CD4-positive, alpha-beta T cell treated with Interleukin-15 for 1 hour (primary cell): ENCODE measurements around the gene OR10A3.

Experiments used
- DNase-seq: peaks from one replicate; pipeline ENCODE4 v3.0.0-alpha.2; 2020

The OR10A3 gene

DNA sequence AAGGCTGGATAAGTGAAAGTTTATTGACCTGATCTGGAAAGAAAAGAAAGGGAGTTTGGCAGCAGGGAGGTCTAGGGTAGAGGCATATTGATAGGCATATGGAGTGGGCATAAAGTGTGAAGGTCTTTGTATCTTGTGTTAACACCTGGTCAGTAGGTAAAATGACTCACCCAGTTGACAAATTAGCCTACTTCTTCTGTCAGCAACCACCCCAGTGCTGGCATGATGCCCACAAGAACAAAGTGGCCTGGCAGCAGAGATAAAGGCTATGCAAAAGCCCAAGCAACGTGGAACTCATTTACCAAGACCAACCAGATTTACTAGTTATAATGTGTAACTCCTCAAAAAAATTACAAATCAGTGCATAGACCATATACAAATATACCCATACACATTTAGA lies 4.9 kb downstream of the OR10A3 start:
- DNase-seq = no peak

DNA sequence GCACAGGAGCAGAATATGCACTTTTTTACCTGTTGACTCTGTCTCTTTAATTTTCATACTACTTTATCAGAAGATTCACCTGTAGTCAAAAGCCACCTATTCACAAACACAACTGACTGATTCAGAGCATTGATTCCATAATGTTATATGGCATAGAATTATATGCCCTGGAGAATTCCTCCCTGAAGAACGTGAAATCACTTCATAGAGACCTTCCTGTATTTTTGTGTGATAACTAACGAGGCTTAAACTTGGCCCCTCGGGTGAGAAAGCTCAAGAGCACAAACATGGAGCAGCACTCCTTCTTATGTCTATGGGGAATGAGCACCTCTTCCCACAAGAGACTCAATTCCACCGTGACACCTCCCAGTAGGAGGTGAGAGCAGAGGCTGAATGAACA lies 10.3 kb downstream of the OR10A3 start, which contains the start of gene OR10A6:
OR10A6 (minus strand) TSS at position 101 of the 400 bp plus-strand sequence. CDS start 2,606 bp downstream, outside the sequence.
- DNase-seq = no peak

DNA sequence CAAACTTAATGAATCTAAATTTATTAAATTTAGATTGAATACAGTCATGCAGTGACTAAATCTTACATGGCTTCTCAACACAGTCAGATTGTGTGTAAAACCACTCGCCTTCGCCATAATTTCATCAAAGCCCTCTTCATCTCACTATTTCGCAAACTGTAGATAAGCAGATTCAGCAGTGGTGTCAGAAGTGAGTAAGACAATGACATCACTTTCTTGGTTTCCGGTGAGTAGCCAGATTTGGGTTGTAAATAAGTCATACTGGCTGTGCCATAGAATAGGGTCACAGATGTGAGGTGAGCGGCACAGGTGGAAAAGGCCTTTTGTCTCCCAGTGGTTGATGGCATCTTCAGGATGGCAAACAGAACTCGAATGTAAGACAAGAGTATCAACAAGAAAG lies 13.9 kb downstream of the OR10A3 start:
- DNase-seq = no peak

DNA sequence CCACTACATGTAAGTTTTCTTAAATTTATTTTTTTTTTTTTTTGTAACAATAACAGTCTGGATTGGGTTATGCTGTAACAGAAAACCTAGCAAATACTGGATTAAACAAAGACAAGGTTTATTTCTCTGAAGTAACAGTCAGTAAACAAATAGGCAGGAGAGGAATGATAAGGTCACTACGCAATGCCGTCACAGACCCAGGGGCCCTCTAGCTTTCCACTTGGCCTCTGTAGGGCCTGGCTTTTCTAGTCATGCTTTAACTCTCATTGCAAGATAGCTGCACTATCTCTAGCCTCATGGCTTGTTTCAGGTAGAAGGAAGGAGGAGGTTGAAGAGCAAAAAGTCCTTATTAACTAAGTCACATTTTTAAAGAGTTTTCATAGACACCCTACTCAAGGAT lies 17.0 kb downstream of the OR10A3 start:
- no peak for DNase-seq

DNA sequence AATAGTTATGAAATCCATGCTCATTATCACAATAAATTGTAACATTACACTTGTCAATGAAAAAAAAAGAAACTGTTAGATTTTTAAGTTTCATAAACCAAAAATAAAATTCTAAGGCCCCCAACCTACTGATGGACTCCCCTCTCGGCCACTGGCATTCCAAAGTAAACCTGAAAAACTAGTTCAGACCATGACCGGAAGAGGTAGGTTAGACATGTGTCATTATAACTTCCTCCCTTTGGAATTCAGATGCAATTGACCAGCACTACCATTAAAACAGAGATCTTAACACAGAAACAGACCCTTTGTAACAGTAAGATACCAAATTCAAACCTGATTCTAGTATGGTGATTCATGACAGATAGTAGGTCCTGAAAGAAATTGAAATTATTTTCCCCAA lies 23.4 kb downstream of the OR10A3 start:
- no peak for DNase-seq

- DNase-seq = no peak
Observed at GRCh38 chr11:7911011-7911410, 30.5 kb downstream of the OR10A3 start.

DNA sequence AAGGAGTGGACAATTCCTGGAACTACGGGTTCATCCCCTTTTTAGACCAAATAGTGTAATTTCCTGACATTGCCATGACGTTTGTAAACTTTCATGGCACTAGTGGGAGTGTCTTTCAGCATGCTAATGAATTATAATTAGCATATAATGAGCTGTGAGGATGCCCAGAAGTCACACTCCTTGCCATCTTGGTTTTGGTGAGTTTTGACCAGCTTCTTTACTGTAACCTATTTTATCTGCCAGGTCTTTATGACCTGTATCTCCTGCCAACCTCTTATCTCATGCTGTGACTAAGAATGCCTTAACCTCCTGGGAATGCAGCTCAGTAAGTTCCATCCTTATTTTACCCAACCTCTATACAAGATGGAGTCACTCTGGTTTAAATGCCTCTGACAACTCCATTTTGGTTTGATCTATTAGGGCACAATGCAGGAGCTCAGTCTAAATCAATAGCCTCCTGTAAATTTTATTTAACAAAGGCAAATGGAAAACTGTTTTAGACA lies 31.2 kb downstream of the OR10A3 start:
- no peak for DNase-seq

- DNase-seq = no peak
Observed at GRCh38 chr11:7909585-7910285, 31.8 kb downstream of the OR10A3 start.

- no peak for DNase-seq
Observed at GRCh38 chr11:7907121-7907520, 34.4 kb downstream of the OR10A3 start.

- no peak for DNase-seq
Observed at GRCh38 chr11:7906481-7906880, 35.0 kb downstream of the OR10A3 start.

- no peak for DNase-seq
Observed at GRCh38 chr11:7905961-7906429, 35.5 kb downstream of the OR10A3 start.

DNA sequence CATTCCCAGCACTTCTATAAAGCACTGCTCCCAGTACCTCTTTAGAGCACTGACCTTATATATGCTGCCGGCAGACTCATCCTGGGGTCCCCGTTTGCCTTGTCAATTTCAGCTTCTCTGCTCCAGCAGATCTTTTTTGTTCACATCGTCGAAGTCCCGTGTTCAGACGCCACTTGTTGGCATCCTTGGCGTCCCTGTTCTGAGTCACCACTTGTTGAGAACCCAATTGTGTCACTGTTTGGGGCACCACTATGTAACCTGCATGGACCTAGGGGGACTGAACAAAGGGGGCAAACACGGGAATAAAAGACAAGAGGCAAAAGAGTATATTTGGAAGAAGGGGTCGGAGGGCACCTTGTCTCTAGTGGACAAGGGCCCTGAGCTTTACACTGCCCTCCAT lies 36.0 kb downstream of the OR10A3 start:
- DNase-seq = no peak

GRCh38 chr11:7904917-7905316 lies 36.6 kb downstream of the OR10A3 start:
- no peak for DNase-seq

DNA sequence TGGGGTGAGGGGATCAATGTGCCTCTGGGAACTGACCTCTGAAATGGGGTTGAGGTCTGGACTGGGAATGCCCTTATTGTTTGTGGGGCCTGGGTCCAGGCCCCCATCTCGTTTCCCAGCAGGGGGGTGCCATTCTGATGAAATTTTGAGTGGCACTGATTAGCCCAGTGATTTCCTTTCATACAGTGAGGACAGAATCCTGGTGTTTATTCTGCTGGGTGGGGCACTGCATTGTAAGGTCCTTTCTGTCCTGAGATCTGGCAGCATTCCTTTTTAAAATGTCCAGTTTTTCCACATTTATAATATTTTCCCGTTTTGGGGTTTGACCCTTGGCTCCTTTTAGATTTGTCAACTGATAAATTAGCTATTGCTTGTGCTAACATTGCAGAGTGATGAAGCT lies 37.6 kb downstream of the OR10A3 start:
- no peak for DNase-seq

- no peak for DNase-seq
Observed at GRCh38 chr11:7901319-7901854, 40.1 kb downstream of the OR10A3 start.

DNA sequence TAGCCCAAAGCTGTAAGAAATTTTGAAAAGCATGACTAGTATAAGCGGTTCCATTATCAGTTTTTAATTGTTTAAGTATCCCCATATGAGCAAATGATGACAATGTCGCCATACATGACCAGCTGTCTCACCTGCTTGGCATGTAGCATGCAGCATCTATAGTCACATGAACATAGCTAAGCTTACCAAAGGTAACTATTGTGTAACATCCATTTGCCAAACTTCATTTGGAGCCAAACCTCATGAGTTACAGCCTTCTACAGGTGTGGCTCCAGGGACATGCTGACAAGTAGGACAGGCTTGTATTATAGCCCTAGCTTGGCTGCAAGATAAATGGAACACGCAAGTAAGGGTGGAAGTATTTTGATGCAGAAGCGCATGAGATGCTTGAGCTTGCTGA lies 40.8 kb downstream of the OR10A3 start:
- DNase-seq = no peak

DNA sequence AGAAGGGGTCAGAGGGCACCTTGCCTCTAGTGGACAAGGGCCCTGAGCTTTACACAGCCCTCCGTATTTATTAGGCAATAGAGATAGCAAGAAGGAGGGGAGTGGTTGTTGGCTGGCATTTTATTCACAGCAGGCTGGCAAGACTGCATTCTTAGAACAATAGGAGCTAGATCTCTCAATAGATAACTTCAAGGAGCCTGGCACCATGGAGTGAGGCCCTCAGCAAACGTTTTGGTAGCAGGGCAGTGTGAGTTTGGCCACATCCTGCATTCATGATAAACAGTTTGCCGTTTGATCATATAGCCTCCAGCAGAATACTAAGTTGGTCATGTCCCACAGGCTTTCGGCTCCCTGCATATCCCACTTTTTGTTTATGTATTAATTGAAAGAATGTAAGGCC lies 42.1 kb downstream of the OR10A3 start:
- no peak for DNase-seq

- DNase-seq = no peak
Observed at GRCh38 chr11:7898666-7899283, 42.7 kb downstream of the OR10A3 start.

GRCh38 chr11:7896009-7896785 lies 45.3 kb downstream of the OR10A3 start:
- DNase-seq = no peak

- DNase-seq = no peak
Observed at GRCh38 chr11:7894251-7894650, 47.3 kb downstream of the OR10A3 start.

DNA sequence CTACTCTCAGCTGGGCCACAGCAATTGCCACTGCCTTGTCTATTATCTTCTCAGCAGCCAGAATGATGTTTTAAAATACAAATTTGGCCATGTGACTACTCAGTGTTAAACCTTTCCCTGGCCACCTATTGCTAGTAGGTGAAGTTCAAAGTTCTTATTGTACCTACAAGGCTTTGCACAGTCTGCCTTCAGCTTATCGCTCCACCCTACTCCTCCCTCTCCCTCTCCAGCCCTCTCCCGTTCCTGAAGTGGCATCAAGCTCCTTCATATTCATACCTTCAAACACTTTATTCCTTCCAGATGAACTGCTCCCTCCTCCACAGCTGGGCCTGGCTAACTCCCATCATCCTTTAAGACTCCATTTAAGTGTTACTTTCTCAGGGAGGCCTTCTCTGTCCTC lies 47.7 kb downstream of the OR10A3 start:
- DNase-seq = no peak

DNA sequence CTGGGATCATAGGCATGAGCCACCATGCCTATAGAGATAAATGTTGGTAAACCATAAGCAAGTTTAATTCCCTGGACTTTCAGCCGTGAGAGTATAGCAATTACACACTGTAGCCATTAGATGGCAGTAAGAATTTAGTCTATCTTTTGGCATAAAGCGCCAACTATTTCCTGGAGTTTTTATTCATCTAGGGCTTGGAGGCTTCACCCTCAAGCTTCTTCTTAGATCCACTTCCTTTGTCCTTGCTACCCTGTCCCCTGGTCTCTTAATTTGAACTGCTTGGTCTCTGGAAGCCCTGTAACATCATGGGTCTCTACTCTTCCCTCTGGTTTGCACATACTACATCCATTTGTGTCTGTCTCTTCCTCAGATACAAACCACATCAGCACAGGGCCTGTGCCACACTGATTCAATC lies 48.7 kb downstream of the OR10A3 start:
- no peak for DNase-seq

GRCh38 chr11:7892059-7892699 lies 49.3 kb downstream of the OR10A3 start:
- DNase-seq = no peak
